GM12878 (cell line): ENCODE data around the gene SMIM17. TPM values are rescaled to one million over a fixed set of nuclear protein-coding genes. Genes with fewer than 3 reads are reported as not detected.

Source experiments
- ATAC-seq: fragments of 200-7000 bp; cut with Tn5 transposase; 3 replicates; pipeline ENCODE4 v1.9.1; 2020; ENCODE audit warnings: mild to moderate bottlenecking, moderate library complexity
- BruUV-seq: library from RNA; stranded (reverse); fragments of 400-500 nt; replicated peaks from 2 replicates; lab custom pipeline; 2021; lab: Mats Ljungman, UMichigan
- CTCF ChIA-PET: fragments of 300-600 bp; sonication (Branson Sonifier 250); formaldehyde crosslinking; extraction: SDS; loops from one replicate; lab custom pipeline; 2021; ENCODE audit warnings: inconsistent platforms; lab: Yijun Ruan, JAX
- POLR2A ChIA-PET: fragments of 350-600 bp; formaldehyde crosslinking; extraction: SDS; loops from one replicate; lab custom pipeline; 2021; ENCODE audit warnings: inconsistent platforms; lab: Charles Lee
- RAD21 ChIA-PET: fragments of 300-600 bp; sonication (Branson Sonifier 250); formaldehyde crosslinking; loops from one replicate; lab custom pipeline; 2023; ENCODE audit warnings: antibody characterized with exemption; ENCODE audit not compliant: unreplicated experiment; lab: Charles Lee
- SMC1A ChIA-PET: fragments of 300-600 bp; sonication (Branson Sonifier 250); formaldehyde crosslinking; loops from one replicate; lab custom pipeline; 2023; ENCODE audit not compliant: unreplicated experiment, uncharacterized antibody; lab: Charles Lee
- DNase-seq: peaks from one replicate; pipeline ENCODE4 v3.0.0-alpha.2; 2011; ENCODE audit warnings: low read depth, low spot score
- FAIRE-seq: peaks from 3 replicates; lab custom pipeline; 2011; peaks lifted over from hg19 to GRCh38; lab: Jason Lieb, UNC
- H2AFZ ChIP-seq: 2 replicates; pipeline ENCODE4 v1.6.0; 2011; ENCODE audit warnings: low read depth, low read length, control low read depth; ENCODE audit not compliant: control insufficient read depth
- H3K27ac ChIP-seq: 2 replicates; pipeline ENCODE4 v1.5.1; 2011; ENCODE audit warnings: control low read depth; ENCODE audit not compliant: control insufficient read depth, insufficient read depth
- H3K27me3 ChIP-seq, 2 experiments: replicated peaks in 1 of 2; 2 replicates each; pipeline versions ENCODE4 v1.6.0 to v1.6.1; 2011; ENCODE audit warnings: low read length in 1 of 2; ENCODE audit not compliant: control insufficient read depth in 2 of 2, insufficient read depth in 2 of 2
- H3K36me3 ChIP-seq, 2 experiments: 2 replicates each; pipeline ENCODE4 v1.5.1; 2011; ENCODE audit warnings: low read length in 1 of 2; ENCODE audit not compliant: control insufficient read depth in 2 of 2, insufficient read depth in 2 of 2
- H3K4me1 ChIP-seq: 2 replicates; pipeline ENCODE4 v1.6.1; 2011; ENCODE audit warnings: mild to moderate bottlenecking, low read length, moderate library complexity, mixed read lengths; ENCODE audit not compliant: control insufficient read depth, insufficient read depth
- H3K4me2 ChIP-seq: 2 replicates; pipeline ENCODE4 v1.6.0; 2011; ENCODE audit warnings: control low read depth; ENCODE audit not compliant: control insufficient read depth, insufficient read depth
- H3K4me3 ChIP-seq: fragments of 200-600 bp; sonication (generic); 2 replicates; pipeline ENCODE4 v1.5.1; 2016
- H3K79me2 ChIP-seq: 2 replicates; pipeline ENCODE4 v1.6.0; 2011; ENCODE audit warnings: low read length; ENCODE audit not compliant: control insufficient read depth, insufficient read depth
- H3K9ac ChIP-seq: 2 replicates; pipeline ENCODE4 v1.8.0; 2011; ENCODE audit warnings: low read length, control low read depth, mixed read lengths; ENCODE audit not compliant: control insufficient read depth, insufficient read depth
- H3K9me3 ChIP-seq: replicated peaks from 3 replicates; pipeline ENCODE4 v1.5.1; 2011; ENCODE audit warnings: mild to moderate bottlenecking, low read length; ENCODE audit not compliant: control insufficient read depth, insufficient read depth
- H4K20me1 ChIP-seq: 2 replicates; pipeline ENCODE4 v1.6.0; 2011; ENCODE audit not compliant: control insufficient read depth, insufficient read depth
- EZH2 ChIP-seq: IDR thresholded peaks from 2 replicates; pipeline ENCODE4 v1.6.1; 2012; ENCODE audit warnings: low read depth, mild to moderate bottlenecking, control low read depth, inconsistent platforms, low read length, borderline replicate concordance; ENCODE audit not compliant: control insufficient read depth
- GATAD2B ChIP-seq: fragments of 450-650 bp; conservative IDR thresholded peaks from 2 replicates; pipeline ENCODE4 v1.6.1; 2017; ENCODE audit warnings: low read depth, mild to moderate bottlenecking, moderate library complexity
- IKZF1 ChIP-seq: fragments of 450-650 bp; conservative IDR thresholded peaks from 2 replicates; pipeline ENCODE4 v1.6.1; 2017; ENCODE audit warnings: antibody characterized with exemption, mild to moderate bottlenecking
- KAT2A ChIP-seq: conservative IDR thresholded peaks from 2 replicates; pipeline ENCODE4 v1.6.1; 2011; ENCODE audit warnings: low read depth, low read length; ENCODE audit not compliant: control insufficient read depth
- MAX ChIP-seq: IDR thresholded peaks from 2 replicates; pipeline ENCODE4 v1.6.1; 2012; ENCODE audit warnings: low read depth, low read length, improper control_type of control experiment
- MEF2B ChIP-seq: fragments of 450-650 bp; IDR thresholded peaks from 2 replicates; pipeline ENCODE4 v1.6.1; 2018; ENCODE audit warnings: mild to moderate bottlenecking, moderate library complexity; ENCODE audit not compliant: partially characterized antibody, poor library complexity, severe bottlenecking
- RUNX3 ChIP-seq: IDR thresholded peaks from 2 replicates; pipeline ENCODE4 v1.6.1; 2012; ENCODE audit warnings: low read length, inconsistent platforms
- SIX5 ChIP-seq: IDR thresholded peaks from 2 replicates; pipeline ENCODE4 v1.6.1; 2011; ENCODE audit warnings: mild to moderate bottlenecking, low read depth, low read length, moderate library complexity; ENCODE audit not compliant: severe bottlenecking
- SUPT20H ChIP-seq: IDR thresholded peaks from 2 replicates; pipeline ENCODE4 v1.6.1; 2011; ENCODE audit warnings: low read depth, mild to moderate bottlenecking, low read length, moderate library complexity, borderline replicate concordance; ENCODE audit not compliant: control insufficient read depth
- TAF1 ChIP-seq: IDR thresholded peaks from 2 replicates; pipeline ENCODE4 v1.6.1; 2011; ENCODE audit warnings: mild to moderate bottlenecking, low read depth, low read length, borderline replicate concordance
- TCF3 ChIP-seq: IDR thresholded peaks from 2 replicates; pipeline ENCODE4 v1.6.1; 2012; ENCODE audit warnings: low read depth, mild to moderate bottlenecking, low read length, borderline replicate concordance; ENCODE audit not compliant: insufficient read depth
- WGBS: methylation state at CpG from one replicate; pipeline ENCODE4 v1.1.6; 2016; ENCODE audit warnings: low lambda C conversion rate; ENCODE audit not compliant: insufficient replicate concordance, insufficient coverage; ENCODE audit errors: missing lambda C conversion rate; 5-methylcytosine and 5-hydroxymethylcytosine counted together
- in situ Hi-C: fragments of 300-500 bp; cut with MboI; formaldehyde crosslinking; loops from 9 replicates; pipeline ENCODE4 v1.14.3; 2018; ENCODE audit warnings: mixed read lengths
- intact Hi-C: fragments of 100-400 bp; cut with micrococcal nuclease; formaldehyde crosslinking; loops from one replicate; pipeline ENCODE4 v1.14.2; 2022; ENCODE audit not compliant: unreplicated experiment
- polyA plus RNA-seq, 11 experiments: library from polyadenylated mRNA; depleted of rRNA in 4 of 11; unstranded in 6 of 11; stranded (reverse) in 5 of 11; fragments of >200 nt; fragmentation: Nextera tagmentation in 4 of 11; fragmentation: Illumina TruSeq in 1 of 11; extraction: Ambion mirVana in 4 of 11; extraction: Trizol in 1 of 11; gene quantifications; 1 replicate in 1 of 11; 2 replicates in 10 of 11; pipeline versions ENCODE4 v1.2.1 to v1.2.3, GENCODE V29; 2011 to 2016; ENCODE audit warnings: inconsistent platforms in 2 of 11, missing spikeins in 2 of 11, low read depth in 1 of 11
- total RNA-seq, 4 experiments: library from RNA; depleted of rRNA in 3 of 4; stranded (reverse); fragments of >200 nt in 3 of 4; fragmentation: Illumina TruSeq in 1 of 4; extraction: Trizol in 1 of 4; gene quantifications; 2 replicates each; pipeline versions ENCODE4 v1.2.1 to v1.2.3, GENCODE V29; 2013 to 2021

SMIM17 gene
- total and polyA plus RNA-seq, 10 of the 15 experiments (the other 5 are each of a cell fraction or from before 2014, with no cell fraction given), result 0.07 to 0.23 (median 0.17) TPM; not detected in 6

GRCh38 chr19:56601375-56601774, 41.6 kb upstream of the SMIM17 start:
- Histone ChIP-seq H3K9ac (no peak overlapping the region), H3K9me3 (peaks cover 3% of the 10 kb centered on the region; the same call in 1 of the 3 replicates), H3K79me2 (no peaks in the 10 kb centered on the region; the same call in 1 of the 2 replicates), H3K27ac (no peak overlapping the region), H3K4me2 (no peak overlapping the region), H3K36me3 (no peaks in the 10 kb centered on the region), H4K20me1 (no peaks in the 10 kb centered on the region), H2AFZ (no peak overlapping the region), H3K4me3 (no peak overlapping the region), H3K27me3 (no peaks in the 10 kb centered on the region), H3K4me1 (no peaks in the 10 kb centered on the region)
- no peak for FAIRE-seq
- no peak for DNase-seq
- ChIA-PET SMC1A (no interaction called here), CTCF (no interaction called here), RAD21 (no interaction called here), POLR2A (interaction anchor here (0.6 kb wide), 1 partner anchor 19 kb away, joined by 10 read pairs; no protein-coding TSS in a partner anchor)
- no peak for ATAC-seq
- intact Hi-C loops, result no loop called here
- in situ Hi-C loops, result no loop called here
- WGBS, result 74% methylated on average over 3 of the region's 3 CpGs
- no peak for TF ChIP-seq TCF3
- TF ChIP-seq MEF2B, result no peak
- TF ChIP-seq RUNX3, result no peak
- no peak for TF ChIP-seq TAF1
- no peak for TF ChIP-seq SIX5
- no peak for TF ChIP-seq GATAD2B
- no peak for TF ChIP-seq IKZF1
- no peak for TF ChIP-seq EZH2
- TF ChIP-seq SUPT20H, result no peak
- TF ChIP-seq MAX, result no peak
- TF ChIP-seq KAT2A, result no peak
- BruUV-seq, result no TSS peak
